ENCODE data around the gene SETD2.
"Not testable (repeated sequence)": the region's sequence is repeated elsewhere in the genome, so short reads cannot be mapped to it uniquely, and the experiment has no call there.

Gene SETD2

GRCh38 chr3:47151836-47152235, 12.1 kb downstream of the SETD2 start:
- no peak for DNase-seq

GRCh38 chr3:47149339-47149933, 14.5 kb downstream of the SETD2 start:
- DNase-seq: no peak

- DNase-seq: no peak
Observed at GRCh38 chr3:47145272-47145671, 18.6 kb downstream of the SETD2 start.

DNA sequence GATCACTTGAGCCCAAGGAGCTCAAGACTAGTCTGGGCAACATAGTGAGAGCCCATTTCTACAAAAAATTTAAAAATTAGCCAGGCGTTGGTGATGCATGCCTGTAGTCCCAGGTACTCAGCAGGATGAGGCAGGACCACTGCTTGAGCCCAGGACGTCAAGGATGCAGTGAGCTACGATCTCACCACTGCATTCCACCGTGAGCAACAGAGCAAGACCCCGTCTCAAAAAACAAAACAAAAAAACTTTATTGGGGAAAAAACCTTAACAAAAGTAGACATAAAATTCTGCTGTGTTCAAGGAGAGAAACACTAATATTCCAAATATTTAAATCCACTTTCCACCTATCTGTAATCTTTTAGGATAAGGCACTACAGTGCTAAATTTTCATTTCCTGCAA, 20.8 kb downstream of the SETD2 start:
- no peak for DNase-seq

- DNase-seq: not testable (repeated sequence)
Observed at GRCh38 chr3:47142536-47142935, 21.4 kb downstream of the SETD2 start.

DNA sequence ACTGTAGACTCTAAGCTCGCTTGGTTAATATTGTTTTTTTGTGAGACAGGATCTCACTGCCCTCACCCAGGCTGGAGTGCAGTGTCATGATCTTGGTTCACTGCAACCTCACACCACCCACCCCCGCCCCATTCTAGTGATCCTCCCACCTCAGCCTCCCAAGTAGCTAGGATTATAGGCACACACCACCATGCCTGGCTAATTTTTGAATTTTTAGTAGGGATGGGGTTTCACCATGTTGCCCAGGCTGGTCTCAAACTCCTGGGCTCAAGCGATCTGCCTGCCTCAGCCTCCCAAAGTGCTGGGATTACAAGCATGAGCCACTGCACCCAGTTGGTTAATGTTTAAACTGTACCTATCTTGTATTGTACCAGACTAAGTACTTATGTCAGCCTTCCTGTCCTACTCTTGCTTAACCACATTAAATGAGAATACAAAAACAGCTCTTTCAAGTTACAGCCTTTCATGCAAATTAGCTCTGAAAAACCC, 22.9 kb downstream of the SETD2 start:
- DNase-seq: not testable (repeated sequence)

DNA sequence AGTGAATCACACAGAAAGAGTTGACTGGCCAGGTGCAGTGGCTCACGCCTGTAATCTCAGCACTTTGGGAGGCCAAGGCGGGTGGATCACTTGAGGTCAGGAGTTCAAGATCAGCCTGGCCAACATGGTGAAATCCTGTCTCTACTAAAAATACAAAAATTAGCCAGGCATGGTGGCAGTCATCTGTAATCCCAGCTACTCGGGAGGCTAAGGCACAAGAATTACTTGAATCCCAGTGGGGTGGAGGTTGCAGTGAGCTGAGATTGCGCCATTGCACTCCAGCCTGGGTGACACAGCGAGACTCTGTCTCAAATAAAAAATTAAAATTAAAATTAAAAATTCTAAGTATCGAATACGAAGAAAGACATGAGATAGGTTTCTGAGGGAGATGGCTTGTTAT, 23.4 kb downstream of the SETD2 start:
- DNase-seq: not testable (repeated sequence)

GRCh38 chr3:47134311-47134710, 29.6 kb downstream of the SETD2 start:
- no peak for DNase-seq

DNA sequence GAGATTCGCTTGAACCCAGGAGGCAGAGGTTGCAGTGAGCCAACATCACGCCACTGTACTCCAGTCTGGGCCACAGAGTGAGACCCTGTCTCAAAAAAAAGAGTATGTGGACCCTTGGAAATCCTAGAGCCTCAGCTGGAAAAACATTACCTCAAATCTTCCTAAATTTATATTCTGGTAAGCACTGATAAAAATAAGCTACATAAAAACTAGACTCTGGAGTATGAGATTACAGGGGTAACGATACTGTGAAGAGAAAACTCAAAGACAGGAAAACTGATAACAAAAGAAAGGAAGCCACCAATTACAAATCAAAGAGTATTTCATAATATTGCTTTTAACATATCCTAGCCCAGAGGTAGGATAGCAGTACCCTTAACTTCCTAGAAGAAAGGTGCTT, 30.3 kb downstream of the SETD2 start:
- no peak for DNase-seq

- no peak for DNase-seq
Observed at GRCh38 chr3:47130557-47130956, 33.4 kb downstream of the SETD2 start.

GRCh38 chr3:47128137-47128536, 35.8 kb downstream of the SETD2 start:
- DNase-seq: no peak

- no peak for DNase-seq
Observed at GRCh38 chr3:47123857-47124256, 40.1 kb downstream of the SETD2 start.

GRCh38 chr3:47121409-47121808, 42.5 kb downstream of the SETD2 start:
- no peak for DNase-seq

DNA sequence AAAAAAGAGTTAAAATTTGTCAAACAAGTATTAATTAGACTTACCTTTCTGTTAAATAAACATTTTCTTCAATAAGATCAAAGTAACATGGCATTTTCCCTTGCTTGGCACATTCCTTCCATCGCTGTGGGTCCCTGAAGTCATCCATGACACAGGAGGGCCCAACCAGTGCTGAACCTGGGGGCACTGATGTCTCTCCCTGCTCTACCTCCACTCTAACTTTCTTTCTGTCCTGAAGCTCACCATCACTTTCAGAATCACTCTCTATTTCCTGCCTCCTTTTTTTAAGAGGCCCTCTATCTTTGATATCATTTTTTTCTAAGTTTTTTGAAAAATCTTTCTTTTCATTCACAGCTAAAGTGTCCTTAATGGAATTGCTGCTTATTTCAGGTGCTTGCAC, 43.8 kb downstream of the SETD2 start:
- DNase-seq: no peak

GRCh38 chr3:47119387-47119786, 44.5 kb downstream of the SETD2 start:
- not testable (repeated sequence) for DNase-seq

DNA sequence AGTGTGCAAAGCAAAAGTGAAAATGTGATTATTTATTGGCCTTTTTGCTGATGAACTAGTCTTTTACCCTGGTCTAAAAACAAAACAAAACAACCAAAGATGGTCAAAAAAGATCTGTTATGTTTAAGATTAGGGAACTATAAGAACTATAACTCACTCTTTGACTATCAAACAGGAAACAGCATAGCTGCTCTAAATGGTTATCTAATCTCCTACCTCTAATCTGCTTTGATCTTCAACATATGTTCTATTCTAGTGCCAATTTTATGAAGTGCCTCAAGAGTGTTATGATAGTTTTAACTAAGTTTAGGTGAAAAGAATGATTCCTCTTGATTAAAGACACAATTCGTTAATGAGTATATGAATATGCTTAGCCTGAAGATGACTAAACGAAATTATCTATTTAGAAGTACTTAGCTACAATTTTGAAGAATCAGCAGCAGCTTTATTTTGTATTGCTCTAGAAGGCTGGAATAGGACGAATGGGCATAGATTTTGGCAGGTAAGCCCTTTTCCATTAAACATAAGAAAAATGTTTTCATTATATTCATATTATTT, 46.0 kb downstream of the SETD2 start:
- DNase-seq: no peak

DNA sequence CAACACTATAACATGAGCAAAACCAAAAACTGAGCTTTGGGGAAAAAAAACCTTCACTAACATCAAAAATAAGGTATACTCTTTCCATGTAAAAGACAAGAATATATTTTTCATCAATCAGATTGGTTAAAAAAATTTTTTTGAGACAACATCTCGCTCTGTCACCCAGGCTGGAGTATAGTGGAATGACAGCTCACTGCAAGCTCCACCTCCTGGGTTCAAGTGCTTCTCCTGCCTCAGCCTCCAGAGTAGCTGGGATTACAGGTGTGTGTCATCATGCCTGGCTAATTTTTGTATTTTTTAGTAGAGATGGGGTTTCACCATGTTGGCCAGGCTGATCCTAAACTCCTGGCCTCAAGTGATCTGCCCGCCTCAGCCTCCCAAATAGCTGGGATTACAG, 48.4 kb downstream of the SETD2 start:
- DNase-seq: not testable (repeated sequence)

GRCh38 chr3:47113669-47114365, 50.1 kb downstream of the SETD2 start:
- no peak for DNase-seq

DNA sequence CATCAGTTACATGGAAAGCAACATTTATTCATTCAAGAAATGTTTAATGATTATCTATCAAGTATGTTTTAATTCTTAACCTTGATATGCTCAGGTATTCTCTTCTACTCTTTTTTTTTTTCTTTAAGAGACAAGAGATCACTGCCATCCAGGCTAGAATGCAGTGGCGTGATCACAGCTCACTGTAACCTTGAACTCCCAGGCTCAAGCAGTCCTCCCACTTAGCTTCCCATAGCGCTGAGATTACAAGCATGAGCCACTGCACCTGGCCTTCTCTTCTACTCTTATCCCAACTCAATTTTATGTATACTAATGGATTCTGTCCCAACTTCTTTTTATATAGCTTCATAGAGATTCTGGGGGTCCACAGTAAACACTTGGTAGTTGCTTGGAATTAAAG, 50.9 kb downstream of the SETD2 start:
- DNase-seq: no peak

- no peak for DNase-seq
Observed at GRCh38 chr3:47109393-47109792, 54.5 kb downstream of the SETD2 start.

- no peak for DNase-seq
Observed at GRCh38 chr3:47108546-47108945, 55.4 kb downstream of the SETD2 start.

- DNase-seq: no peak
Observed at GRCh38 chr3:47104259-47104658, 59.7 kb downstream of the SETD2 start.

- no peak for DNase-seq
Observed at GRCh38 chr3:47103619-47104018, 60.3 kb downstream of the SETD2 start.

DNA sequence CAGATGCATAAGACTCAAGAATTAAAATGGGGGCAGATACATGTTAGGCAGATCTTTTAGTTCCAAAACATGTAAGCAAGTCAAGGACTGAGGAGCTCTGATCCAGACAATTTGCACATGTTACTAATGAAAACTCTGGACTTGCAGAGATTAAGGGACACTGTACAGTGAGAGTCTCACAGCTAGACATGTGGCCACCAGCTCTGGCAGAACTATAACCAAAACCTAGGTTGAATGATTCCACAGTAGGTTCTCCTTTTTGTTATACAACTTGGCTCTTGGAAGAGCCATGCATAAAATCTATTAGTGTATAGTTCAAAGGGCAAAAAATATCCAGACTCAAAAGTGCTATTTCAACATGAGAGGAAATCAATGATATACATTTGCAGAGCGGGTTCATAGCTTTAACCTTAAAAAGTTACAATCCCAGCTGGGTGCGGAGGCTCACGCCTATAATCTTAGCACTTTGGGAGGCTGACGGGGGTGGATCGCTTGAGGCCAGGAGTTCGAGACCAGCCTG, 61.8 kb downstream of the SETD2 start:
- DNase-seq: no peak

All from NCI-H1930 (cell line).